ENCODE measurements around the gene B3GALT4.

B3GALT4 gene

GRCh38 chr6:33249732-33250630 is 26.9 kb upstream of the B3GALT4 start:
- H3K9me3 ChIP-seq (ENCODE audit: insufficient read depth, low read length): no peaks in the 10 kb centered on the region
- peaks cover 17% of the 10 kb centered on the region for H3F3A ChIP-seq (ENCODE audit: insufficient read depth)
- no peaks in the 10 kb centered on the region for H3K36me3 ChIP-seq (ENCODE audit: low read length)
- peak overlapping the region; percentile 43 for H2AFZ ChIP-seq (ENCODE audit: low read depth, low read length, severe bottlenecking)
- H3K79me2 ChIP-seq (ENCODE audit: insufficient read depth, low read length): peaks cover 7% of the 10 kb centered on the region; the same call in 1 of the 2 replicates
- H3K27ac ChIP-seq (ENCODE audit: low read depth, low read length): peak overlapping the region; percentile 73
- peak overlapping the region; percentile 75 for H3K4me2 ChIP-seq (ENCODE audit: low read depth, low read length, poor library complexity, severe bottlenecking)
- peak overlapping the region; percentile 78 for H3K9ac ChIP-seq (ENCODE audit: low read length)
- TF ChIP-seq EZH2phosphoT487 (conservative IDR thresholded peaks at IDR 0.05; ENCODE audit: low read length) (no peak), CTCF (IDR thresholded peaks at IDR 0.05; ENCODE audit: insufficient read depth, low read length, poor library complexity, severe bottlenecking) (no peak)
- H4K20me1 ChIP-seq (ENCODE audit: low read depth, low read length): no peaks in the 10 kb centered on the region
- H3K4me3 ChIP-seq (ENCODE audit: insufficient read depth, low read length, poor library complexity, severe bottlenecking): peak overlapping the region; percentile 65
- no peaks in the 10 kb centered on the region for H3K9me2 ChIP-seq (replicated peaks; ENCODE audit: insufficient read depth, low read length)
- H3K27me3 ChIP-seq (ENCODE audit: low read length): no peaks in the 10 kb centered on the region

- Histone ChIP-seq H3K9ac (ENCODE audit: low read length) (peak overlapping the region; percentile 78; the same call in 1 of the 2 replicates), H3K27me3 (ENCODE audit: low read length) (no peaks in the 10 kb centered on the region), H3K9me2 (replicated peaks; ENCODE audit: insufficient read depth, low read length) (no peaks in the 10 kb centered on the region), H3K79me2 (ENCODE audit: insufficient read depth, low read length) (peaks cover 7% of the 10 kb centered on the region; the same call in 1 of the 2 replicates), H3K9me3 (ENCODE audit: insufficient read depth, low read length) (no peaks in the 10 kb centered on the region), H3F3A (ENCODE audit: insufficient read depth) (peaks cover 17% of the 10 kb centered on the region), H3K4me3 (ENCODE audit: insufficient read depth, low read length, poor library complexity, severe bottlenecking) (no peak overlapping the region), H2AFZ (ENCODE audit: low read depth, low read length, severe bottlenecking) (no peak overlapping the region), H3K27ac (ENCODE audit: low read depth, low read length) (no peak overlapping the region), H3K4me2 (ENCODE audit: low read depth, low read length, poor library complexity, severe bottlenecking) (peak overlapping the region; percentile 75), H4K20me1 (ENCODE audit: low read depth, low read length) (no peaks in the 10 kb centered on the region), H3K36me3 (ENCODE audit: low read length) (no peaks in the 10 kb centered on the region)
- no peak for TF ChIP-seq EZH2phosphoT487 (conservative IDR thresholded peaks at IDR 0.05; ENCODE audit: low read length)
- no peak for TF ChIP-seq CTCF (IDR thresholded peaks at IDR 0.05; ENCODE audit: insufficient read depth, low read length, poor library complexity, severe bottlenecking)
These were observed 26.2 kb upstream of the B3GALT4 start for GRCh38 chr6:33250731-33251130.

GRCh38 chr6:33251395-33252012 is 25.4 kb upstream of the B3GALT4 start:
- no peak overlapping the region for H3K9ac ChIP-seq (ENCODE audit: low read length)
- peaks cover 7% of the 10 kb centered on the region; the same call in 1 of the 2 replicates for H3K79me2 ChIP-seq (ENCODE audit: insufficient read depth, low read length)
- H3F3A ChIP-seq (ENCODE audit: insufficient read depth): peaks cover 17% of the 10 kb centered on the region
- H2AFZ ChIP-seq (ENCODE audit: low read depth, low read length, severe bottlenecking): no peak overlapping the region
- H3K36me3 ChIP-seq (ENCODE audit: low read length): no peaks in the 10 kb centered on the region
- no peak for TF ChIP-seq EZH2phosphoT487 (conservative IDR thresholded peaks at IDR 0.05; ENCODE audit: low read length)
- no peak for TF ChIP-seq CTCF (IDR thresholded peaks at IDR 0.05; ENCODE audit: insufficient read depth, low read length, poor library complexity, severe bottlenecking)
- no peaks in the 10 kb centered on the region for H3K27me3 ChIP-seq (ENCODE audit: low read length)
- no peaks in the 10 kb centered on the region for H4K20me1 ChIP-seq (ENCODE audit: low read depth, low read length)
- H3K27ac ChIP-seq (ENCODE audit: low read depth, low read length): no peak overlapping the region
- H3K9me3 ChIP-seq (ENCODE audit: insufficient read depth, low read length): no peaks in the 10 kb centered on the region
- H3K4me3 ChIP-seq (ENCODE audit: insufficient read depth, low read length, poor library complexity, severe bottlenecking): no peak overlapping the region
- H3K4me2 ChIP-seq (ENCODE audit: low read depth, low read length, poor library complexity, severe bottlenecking): no peak overlapping the region
- no peaks in the 10 kb centered on the region for H3K9me2 ChIP-seq (replicated peaks; ENCODE audit: insufficient read depth, low read length)
